ENCODE measurements around the gene MECR.

Gene MECR

GRCh38 chr1:29196863-29197589 lies 33.7 kb downstream of the MECR start:
- peak overlapping the region; percentile 52 for H3K27ac ChIP-seq
- TF ChIP-seq, protein P1, sequence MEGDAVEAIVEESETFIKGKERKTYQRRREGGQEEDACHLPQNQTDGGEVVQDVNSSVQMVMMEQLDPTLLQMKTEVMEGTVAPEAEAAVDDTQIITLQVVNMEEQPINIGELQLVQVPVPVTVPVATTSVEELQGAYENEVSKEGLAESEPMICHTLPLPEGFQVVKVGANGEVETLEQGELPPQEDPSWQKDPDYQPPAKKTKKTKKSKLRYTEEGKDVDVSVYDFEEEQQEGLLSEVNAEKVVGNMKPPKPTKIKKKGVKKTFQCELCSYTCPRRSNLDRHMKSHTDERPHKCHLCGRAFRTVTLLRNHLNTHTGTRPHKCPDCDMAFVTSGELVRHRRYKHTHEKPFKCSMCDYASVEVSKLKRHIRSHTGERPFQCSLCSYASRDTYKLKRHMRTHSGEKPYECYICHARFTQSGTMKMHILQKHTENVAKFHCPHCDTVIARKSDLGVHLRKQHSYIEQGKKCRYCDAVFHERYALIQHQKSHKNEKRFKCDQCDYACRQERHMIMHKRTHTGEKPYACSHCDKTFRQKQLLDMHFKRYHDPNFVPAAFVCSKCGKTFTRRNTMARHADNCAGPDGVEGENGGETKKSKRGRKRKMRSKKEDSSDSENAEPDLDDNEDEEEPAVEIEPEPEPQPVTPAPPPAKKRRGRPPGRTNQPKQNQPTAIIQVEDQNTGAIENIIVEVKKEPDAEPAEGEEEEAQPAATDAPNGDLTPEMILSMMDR (conservative IDR thresholded peaks at IDR 0.05; ENCODE audit: low read depth), result no peak
- no peak for DNase-seq (ENCODE audit: low spot score)
- ChIA-PET CTCF (interaction anchor here (0.5 to 1.8 kb wide), 7 partner anchors 15 to 319 kb away, joined by 3 to 13 read pairs (median 5); partner anchors contain the start of gene SRSF4), POLR2A (ENCODE audit: low non-redundant PET) (interaction anchor here (0.7 kb wide), 1 partner anchor 15 kb away, joined by 3 read pairs; no protein-coding TSS in a partner anchor)

DNA sequence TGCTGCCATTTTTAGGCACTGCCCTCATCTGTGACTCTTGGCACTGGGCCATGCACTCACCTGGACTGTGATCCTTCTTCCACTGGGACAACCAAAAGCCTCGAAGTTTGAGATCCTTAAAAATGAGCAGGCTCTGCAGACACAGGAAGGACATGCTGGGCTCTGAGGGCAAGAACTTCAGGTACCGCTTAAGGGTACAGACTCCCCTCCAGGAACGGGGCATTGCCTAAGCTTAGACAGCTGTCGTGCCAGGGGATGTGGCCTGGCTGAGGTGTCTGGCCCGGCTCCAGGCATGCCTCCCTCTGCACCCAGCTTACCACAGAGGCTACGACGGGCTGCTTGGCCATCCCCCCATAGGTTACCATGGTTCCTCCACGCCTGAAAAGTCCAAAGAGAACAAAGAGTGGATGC lies 34.8 kb downstream of the MECR start:
- H3K27ac ChIP-seq, result peak overlapping the region; percentile 52
- ChIA-PET CTCF (interaction anchor here (0.6 to 0.7 kb wide), 2 partner anchors 459 to 1818 kb away, joined by 3 to 4 read pairs; partner anchors contain the start of gene YTHDF2), POLR2A (ENCODE audit: low non-redundant PET) (interaction anchor here (0.6 kb wide), 1 partner anchor 60 kb away, joined by 5 read pairs; no protein-coding TSS in a partner anchor)
- DNase-seq (ENCODE audit: low spot score), result no peak
- TF ChIP-seq, protein P1 (conservative IDR thresholded peaks at IDR 0.05; ENCODE audit: low read depth), result no peak

GRCh38 chr1:29193879-29194455 lies 36.8 kb downstream of the MECR start:
- TF ChIP-seq, protein P1 (conservative IDR thresholded peaks at IDR 0.05; ENCODE audit: low read depth), result no peak
- peak overlapping the region; percentile 3 for H3K27ac ChIP-seq
- CTCF ChIA-PET, result interaction anchor here (1.5 kb wide), 1 partner anchor 9 kb away, joined by 5 read pairs; no protein-coding TSS in a partner anchor
- DNase-seq (ENCODE audit: low spot score), result no peak
- POLR2A ChIA-PET (ENCODE audit: low non-redundant PET), result interaction anchor here (0.6 kb wide), 1 partner anchor 1958 kb away, joined by 4 read pairs; no protein-coding TSS in a partner anchor

- ChIA-PET POLR2A (ENCODE audit: low non-redundant PET) (no interaction called here), CTCF (interaction anchor here (0.7 to 0.8 kb wide), 2 partner anchors 12 to 416 kb away, joined by 3 to 4 read pairs; no protein-coding TSS in a partner anchor)
- H3K27ac ChIP-seq, result peak overlapping the region; percentile 59; the same call in 1 of the 2 replicates
Observed at GRCh38 chr1:29190718-29191117, 40.0 kb downstream of the MECR start.

DNA sequence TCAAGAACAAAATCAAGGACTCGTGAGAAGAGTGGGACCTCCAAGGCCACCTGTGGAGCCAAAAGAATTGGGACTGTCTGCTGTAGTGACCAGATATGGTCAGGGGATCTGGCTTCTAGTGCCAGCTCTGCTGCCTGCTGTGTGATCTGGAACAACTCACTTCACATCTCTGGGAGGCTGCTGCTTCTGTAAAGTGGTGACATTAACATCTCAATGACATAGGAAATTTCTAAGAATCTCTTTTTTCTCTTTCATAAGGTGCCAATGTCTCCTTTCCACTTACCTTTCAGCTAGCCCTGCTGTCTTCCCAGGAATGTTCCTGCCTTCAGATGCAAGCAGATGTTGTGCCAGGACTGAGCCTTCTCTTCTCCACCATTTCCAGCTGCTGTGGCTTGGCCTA lies 44.0 kb downstream of the MECR start:
- ChIA-PET CTCF (interaction anchor here (0.5 kb wide), 1 partner anchor 200 kb away, joined by 3 read pairs; no protein-coding TSS in a partner anchor), POLR2A (ENCODE audit: low non-redundant PET) (no interaction called here)
- DNase-seq (ENCODE audit: low spot score), result no peak
- H3K27ac ChIP-seq, result no peak overlapping the region
- TF ChIP-seq, protein P1 (conservative IDR thresholded peaks at IDR 0.05; ENCODE audit: low read depth), result no peak

More at GRCh38 chr1:29190718-29191117, 40.0 kb downstream of the MECR start:
- TF ChIP-seq, protein P1 (conservative IDR thresholded peaks at IDR 0.05; ENCODE audit: low read depth), result no peak
- DNase-seq (ENCODE audit: low spot score), result no peak

DNA sequence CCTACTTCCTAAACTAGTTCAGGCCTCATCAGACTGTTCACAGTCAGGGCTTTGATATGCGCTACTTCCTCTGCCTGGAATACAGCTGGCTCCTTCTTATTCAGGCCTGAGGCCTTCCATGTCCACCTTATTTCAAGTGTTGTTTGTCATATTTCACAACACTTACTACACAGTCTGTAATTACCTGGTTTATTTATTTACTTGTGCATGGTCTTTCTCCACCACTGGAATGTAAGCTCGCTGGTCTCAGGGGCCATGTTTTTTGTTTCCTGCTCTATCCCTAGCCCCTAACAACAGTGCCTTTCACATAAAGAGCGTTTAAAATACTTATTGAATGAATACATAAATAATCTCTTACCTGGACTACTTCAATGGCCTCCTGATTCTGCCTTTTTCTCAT lies 44.5 kb downstream of the MECR start:
- CTCF ChIA-PET, result interaction anchor here (0.5 to 0.6 kb wide), 2 partner anchors 200 to 239 kb away, joined by 3 to 4 read pairs; no protein-coding TSS in a partner anchor
- TF ChIP-seq, protein P1 (conservative IDR thresholded peaks at IDR 0.05; ENCODE audit: low read depth), result no peak
- H3K27ac ChIP-seq, result no peak overlapping the region
- DNase-seq (ENCODE audit: low spot score), result no peak
- POLR2A ChIA-PET (ENCODE audit: low non-redundant PET), result no interaction called here
